Thoracic aorta (tissue), 2 donors: ENCODE measurements around the gene P2RX5. TPM values are rescaled to one million over a fixed set of nuclear protein-coding genes. Genes with fewer than 3 reads are reported as not detected.
"Not testable (repeated sequence)": the region's sequence is repeated elsewhere in the genome, so short reads cannot be mapped to it uniquely, and the experiment has no call there.

Experiments
- ATAC-seq: fragments of 150-250 bp; one replicate; pipeline ENCODE4 v1.8.0; 2017; ENCODE audit warnings: low read depth; ENCODE audit not compliant: insufficient number of reproducible peaks, low FRiP score
- DNase-seq: peaks from one replicate; pipeline ENCODE4 v3.0.0-alpha.2; 2020; ENCODE audit warnings: low spot score
- H3K27ac ChIP-seq, 2 donors: fragments of 200-600 bp; sonication (generic); 1 replicate in 1 of 2; 2 replicates in 1 of 2; pipeline ENCODE4 v1.5.1; 2016; ENCODE audit warnings: mild to moderate bottlenecking in 2 of 2, moderate library complexity in 2 of 2
- H3K27me3 ChIP-seq: fragments of 200-600 bp; sonication (generic); replicated peaks from 2 replicates; pipeline ENCODE4 v1.6.0; 2016; ENCODE audit warnings: mild to moderate bottlenecking; ENCODE audit not compliant: insufficient read depth
- H3K36me3 ChIP-seq: fragments of 200-600 bp; sonication (generic); one replicate; pipeline ENCODE4 v1.5.1; 2016
- H3K4me1 ChIP-seq, 2 donors: fragments of 200-600 bp; sonication (generic); 1 replicate in 1 of 2; 2 replicates in 1 of 2; pipeline versions ENCODE4 v1.5.1 to v1.6.0; 2016; ENCODE audit warnings: low read depth in 2 of 2, mild to moderate bottlenecking in 1 of 2; ENCODE audit not compliant: control insufficient read depth in 1 of 2
- H3K4me3 ChIP-seq: fragments of 200-600 bp; sonication (generic); 2 replicates; pipeline ENCODE4 v1.5.1; 2016; ENCODE audit warnings: mild to moderate bottlenecking
- H3K9me3 ChIP-seq: fragments of 200-600 bp; sonication (generic); 2 replicates; pipeline ENCODE4 v1.5.1; 2016
- total RNA-seq, 2 donors: library from RNA; depleted of rRNA; stranded (reverse); fragments of >200 nt; gene quantifications; one replicate each; pipeline versions ENCODE4 v1.1.0 to v1.2.3, GENCODE V29; 2016
- TF ChIP-seq, protein P1 (sequence below): fragments of 200-600 bp; sonication (generic); IDR thresholded peaks from one replicate; pipeline ENCODE4 v1.5.1; 2019; ENCODE audit warnings: antibody characterized with exemption

Gene P2RX5
- total RNA-seq, 2 donors from 2014 or later, result 2.3 TPM; not detected in 1

DNA sequence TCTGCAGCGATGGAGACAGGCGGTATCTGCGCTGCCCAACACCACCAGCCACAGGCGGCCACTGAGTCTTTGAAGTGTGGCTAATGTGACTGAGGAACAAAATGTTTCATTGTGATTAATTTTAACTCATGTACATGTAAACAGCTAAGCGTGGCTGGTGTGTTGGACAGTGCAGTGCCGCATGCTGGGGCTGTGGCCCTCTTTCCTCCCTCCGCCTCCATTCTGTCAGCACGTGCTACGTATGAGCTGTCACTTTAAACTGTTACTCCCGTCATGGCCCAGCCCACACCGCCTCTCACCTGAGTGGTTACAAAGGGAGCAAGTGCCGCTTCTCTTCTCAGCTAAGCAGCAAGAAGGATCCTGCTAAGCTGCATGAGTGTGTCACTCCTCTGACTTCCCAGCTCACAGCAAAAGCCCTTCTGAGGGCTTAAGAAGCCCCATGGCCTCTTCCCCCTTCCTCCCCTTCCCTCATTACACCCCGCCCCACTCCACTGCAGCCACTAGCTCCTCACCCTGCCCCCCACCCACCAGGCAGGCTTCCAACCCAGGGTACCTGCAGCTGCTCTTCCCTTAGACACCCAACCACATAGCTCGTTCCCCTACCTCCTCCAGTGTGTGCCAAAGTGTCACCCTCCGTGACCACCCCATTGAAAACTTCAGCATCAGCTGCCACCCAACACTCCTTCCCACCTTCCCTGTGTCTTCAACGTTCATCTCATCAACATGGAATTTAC is 42.8 kb upstream of the P2RX5 start:
- no peak for ATAC-seq
- no peak overlapping the region for H3K4me3 ChIP-seq

DNA sequence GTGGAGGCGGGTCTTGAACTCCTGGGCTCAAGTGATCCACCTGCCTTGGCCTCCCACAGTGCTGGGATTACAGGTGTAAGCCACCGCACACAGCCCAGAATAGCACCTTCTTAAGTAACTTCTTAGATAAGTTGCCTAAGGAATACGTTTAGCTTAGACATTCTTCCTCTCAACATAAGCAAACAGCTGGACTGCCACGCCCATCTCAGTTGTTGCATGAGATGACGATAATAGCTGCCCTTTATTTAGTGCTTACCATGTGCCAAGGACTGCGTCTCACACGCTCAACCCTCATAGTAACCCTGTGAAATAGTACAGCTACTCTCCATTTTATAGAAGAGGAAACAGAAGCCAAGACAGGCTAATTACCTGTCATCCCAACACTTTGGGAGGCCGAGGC is 39.6 kb upstream of the P2RX5 start:
- Histone ChIP-seq H3K4me3 (no peak overlapping the region), H3K27me3 (no peaks in the 10 kb centered on the region), H3K4me1 (peaks cover 0 to 5% of the 10 kb centered on the region in 2 donors), H3K27ac (no peak overlapping the region), H3K36me3 (no peaks in the 10 kb centered on the region), H3K9me3 (no peaks in the 10 kb centered on the region)
- DNase-seq (no peak), ATAC-seq (no peak)
- TF ChIP-seq, protein P1, sequence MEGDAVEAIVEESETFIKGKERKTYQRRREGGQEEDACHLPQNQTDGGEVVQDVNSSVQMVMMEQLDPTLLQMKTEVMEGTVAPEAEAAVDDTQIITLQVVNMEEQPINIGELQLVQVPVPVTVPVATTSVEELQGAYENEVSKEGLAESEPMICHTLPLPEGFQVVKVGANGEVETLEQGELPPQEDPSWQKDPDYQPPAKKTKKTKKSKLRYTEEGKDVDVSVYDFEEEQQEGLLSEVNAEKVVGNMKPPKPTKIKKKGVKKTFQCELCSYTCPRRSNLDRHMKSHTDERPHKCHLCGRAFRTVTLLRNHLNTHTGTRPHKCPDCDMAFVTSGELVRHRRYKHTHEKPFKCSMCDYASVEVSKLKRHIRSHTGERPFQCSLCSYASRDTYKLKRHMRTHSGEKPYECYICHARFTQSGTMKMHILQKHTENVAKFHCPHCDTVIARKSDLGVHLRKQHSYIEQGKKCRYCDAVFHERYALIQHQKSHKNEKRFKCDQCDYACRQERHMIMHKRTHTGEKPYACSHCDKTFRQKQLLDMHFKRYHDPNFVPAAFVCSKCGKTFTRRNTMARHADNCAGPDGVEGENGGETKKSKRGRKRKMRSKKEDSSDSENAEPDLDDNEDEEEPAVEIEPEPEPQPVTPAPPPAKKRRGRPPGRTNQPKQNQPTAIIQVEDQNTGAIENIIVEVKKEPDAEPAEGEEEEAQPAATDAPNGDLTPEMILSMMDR, result no peak

More for the DNA sequence above, 42.8 kb upstream of the P2RX5 start:
- no peaks in the 10 kb centered on the region for H3K27me3 ChIP-seq
- no peaks in the 10 kb centered on the region for H3K36me3 ChIP-seq
- peaks cover 0 to 5% of the 10 kb centered on the region in 2 donors for H3K4me1 ChIP-seq
- no peaks in the 10 kb centered on the region for H3K9me3 ChIP-seq
- H3K27ac ChIP-seq, result no peak overlapping the region
- no peak for DNase-seq
- TF ChIP-seq, protein P1, result no peak

DNA sequence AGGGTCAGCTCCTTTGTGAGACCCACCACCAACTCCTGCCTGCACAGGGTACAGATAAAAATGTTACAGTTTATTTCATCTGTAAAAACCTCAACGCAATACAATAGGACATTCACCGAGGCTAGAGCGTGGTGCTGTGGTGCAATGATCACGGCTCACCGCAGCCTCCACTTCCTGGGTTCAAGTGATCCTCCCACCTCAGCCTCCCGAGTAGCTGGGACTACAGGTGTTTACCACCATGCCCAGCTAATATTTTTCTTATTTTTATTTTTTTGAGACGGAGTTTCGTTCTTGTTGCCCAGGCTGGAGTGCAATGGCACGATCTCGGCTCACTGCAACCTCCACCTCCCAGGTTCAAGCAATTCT is 38.9 kb upstream of the P2RX5 start:
- H3K4me1 ChIP-seq, H3K27me3 ChIP-seq, DNase-seq, H3K36me3 ChIP-seq, ATAC-seq, H3K9me3 ChIP-seq, H3K27ac ChIP-seq, H3K4me3 ChIP-seq: not testable (repeated sequence)

DNA sequence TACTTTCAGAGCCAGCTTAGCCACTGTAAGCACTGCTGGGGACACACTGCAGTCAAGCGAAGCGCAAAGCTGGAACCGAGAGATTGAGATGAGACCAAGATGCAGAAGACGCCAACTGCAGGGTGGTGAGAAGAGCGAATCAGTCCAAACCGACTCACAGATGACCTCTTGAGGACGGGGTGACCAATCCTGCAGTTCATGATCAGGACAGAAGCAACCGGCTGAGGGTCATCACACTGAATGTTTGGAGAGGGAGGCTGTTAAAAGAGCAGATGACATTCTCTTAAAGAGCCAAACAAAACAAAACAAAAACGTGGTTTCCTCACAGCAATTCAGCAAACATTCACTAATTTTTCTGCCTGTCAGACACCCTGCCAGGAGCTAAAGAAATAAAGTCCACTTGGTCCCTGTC is 36.3 kb upstream of the P2RX5 start:
- no peaks in the 10 kb centered on the region for H3K27me3 ChIP-seq
- no peaks in the 10 kb centered on the region for H3K36me3 ChIP-seq
- no peaks in the 10 kb centered on the region for H3K9me3 ChIP-seq
- peaks cover 0 to 1% of the 10 kb centered on the region in 2 donors for H3K4me1 ChIP-seq
- ATAC-seq, result no peak
- DNase-seq, result no peak
- TF ChIP-seq, protein P1, result no peak
- no peak overlapping the region for H3K4me3 ChIP-seq
- no peak overlapping the region for H3K27ac ChIP-seq

DNA sequence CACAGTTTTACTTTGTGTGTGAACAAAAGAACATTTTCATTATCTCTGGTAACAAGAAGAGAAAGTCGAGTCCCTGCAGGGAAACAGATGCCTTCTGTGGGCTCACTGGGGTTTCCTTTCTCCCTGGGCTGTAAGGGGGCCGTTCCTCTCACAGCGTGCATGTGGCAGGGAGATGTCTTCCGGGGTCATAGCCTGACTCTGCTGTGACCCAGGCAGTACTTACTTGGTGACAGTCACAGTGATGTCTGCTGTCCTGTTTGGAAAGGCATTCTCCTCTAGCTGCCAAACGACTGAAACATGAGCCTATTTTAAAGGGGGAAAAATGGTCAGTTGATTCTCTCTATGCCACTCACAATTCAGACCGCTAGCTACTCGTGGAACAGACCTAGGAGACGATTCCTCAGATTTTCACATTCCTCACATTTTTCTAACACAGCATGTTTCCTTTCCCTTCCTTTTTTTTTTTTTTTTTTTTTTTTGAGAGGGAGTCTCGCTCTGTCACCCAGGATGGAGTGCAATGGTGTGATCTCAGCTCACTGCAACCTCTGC is 35.0 kb upstream of the P2RX5 start:
- TF ChIP-seq, protein P1, result no peak
- Histone ChIP-seq H3K36me3 (no peaks in the 10 kb centered on the region), H3K4me1 (no peaks in the 10 kb centered on the region), H3K9me3 (no peaks in the 10 kb centered on the region), H3K27ac (no peak overlapping the region), H3K4me3 (no peak overlapping the region), H3K27me3 (no peaks in the 10 kb centered on the region)
- DNase-seq, result no peak
- ATAC-seq, result no peak
